H1 (cell line): ENCODE results near the gene YWHAB. TPM values are rescaled to one million over a fixed set of nuclear protein-coding genes. Genes with fewer than 3 reads are reported as not detected.

ENCODE experiments used
- CTCF ChIA-PET: fragments of 300-600 bp; sonication (Branson Sonifier 250); formaldehyde crosslinking; loops from one replicate; lab custom pipeline; 2021; ENCODE audit not compliant: partially characterized antibody; lab: Charles Lee
- POLR2A ChIA-PET: fragments of 300-600 bp; sonication (Branson Sonifier 250); formaldehyde crosslinking; loops from one replicate; lab custom pipeline; 2021; ENCODE audit warnings: inconsistent platforms; ENCODE audit not compliant: partially characterized antibody; lab: Charles Lee
- DNase-seq, 2 experiments: peaks; one replicate each; pipeline versions ENCODE4 v3.0.0 to v3.0.0-alpha.2; 2010 to 2022; ENCODE audit warnings: low spot score in 2 of 2, low read depth in 1 of 2, mixed read lengths in 1 of 2
- FAIRE-seq: peaks from 2 replicates; lab custom pipeline; 2011; peaks lifted over from hg19 to GRCh38; lab: Jason Lieb, UNC
- H2AFZ ChIP-seq: 2 replicates; pipeline ENCODE4 v1.8.1; 2012; ENCODE audit warnings: low read length, inconsistent platforms
- H2AK5ac ChIP-seq: 2 replicates; pipeline ENCODE4 v1.6.1; 2013; ENCODE audit warnings: low read depth, low read length
- H2BK120ac ChIP-seq: replicated peaks from 2 replicates; pipeline ENCODE3; 2013; ENCODE audit warnings: low read depth, low read length, inconsistent platforms
- H2BK12ac ChIP-seq: 2 replicates; pipeline ENCODE4 v1.6.1; 2013; ENCODE audit warnings: low read depth, low read length
- H2BK15ac ChIP-seq: 2 replicates; pipeline ENCODE4 v1.6.1; 2013; ENCODE audit warnings: low read length
- H2BK20ac ChIP-seq: 2 replicates; pipeline ENCODE4 v1.6.1; 2013; ENCODE audit warnings: low read length
- H2BK5ac ChIP-seq: 2 replicates; pipeline ENCODE4 v1.6.1; 2013; ENCODE audit warnings: low read depth, low read length
- H3K14ac ChIP-seq: 2 replicates; pipeline ENCODE4 v1.6.1; 2013; ENCODE audit warnings: inconsistent platforms; ENCODE audit not compliant: insufficient read length
- H3K18ac ChIP-seq: 2 replicates; pipeline ENCODE4 v1.6.1; 2013; ENCODE audit warnings: low read length; ENCODE audit errors: extremely low read depth
- H3K23ac ChIP-seq: 2 replicates; pipeline ENCODE4 v1.6.1; 2013; ENCODE audit warnings: inconsistent platforms; ENCODE audit not compliant: insufficient read length
- H3K23me2 ChIP-seq: 2 replicates; pipeline ENCODE4 v1.6.1; 2013; ENCODE audit warnings: low read depth, low read length
- H3K27ac ChIP-seq: 2 replicates; pipeline ENCODE4 v1.6.1; 2011; ENCODE audit warnings: low read depth, low read length, inconsistent platforms
- H3K27me3 ChIP-seq, 4 experiments: replicated peaks in 1 of 4; 1 replicate in 1 of 4; 2 replicates in 3 of 4; pipeline versions ENCODE4 v1.6.1 to v1.8.1; 2011 to 2013; ENCODE audit warnings: low read length in 3 of 4, mild to moderate bottlenecking in 3 of 4, inconsistent platforms in 2 of 4, mixed read lengths in 2 of 4, moderate library complexity in 1 of 4; ENCODE audit not compliant: control insufficient read depth in 3 of 4, insufficient read depth in 3 of 4; ENCODE audit errors: extremely low read depth in 1 of 4
- H3K36me3 ChIP-seq, 4 experiments: 2 replicates each; pipeline versions ENCODE4 v1.6.1 to v1.8.1; 2011 to 2013; ENCODE audit warnings: mild to moderate bottlenecking in 4 of 4, low read length in 3 of 4, moderate library complexity in 2 of 4, control low read depth in 1 of 4, inconsistent platforms in 1 of 4; ENCODE audit not compliant: insufficient read depth in 4 of 4, control insufficient read depth in 2 of 4
- H3K4ac ChIP-seq: replicated peaks from 2 replicates; pipeline ENCODE3; 2013; ENCODE audit warnings: low read length, low read depth, mixed read lengths, inconsistent platforms; ENCODE audit not compliant: insufficient read length
- H3K4me1 ChIP-seq, 4 experiments: replicated peaks in 1 of 4; 1 replicate in 1 of 4; 2 replicates in 3 of 4; pipeline versions ENCODE4 v1.6.1 to v1.8.1; 2011 to 2013; ENCODE audit warnings: low read length in 3 of 4, inconsistent platforms in 2 of 4, mixed read lengths in 1 of 4; ENCODE audit not compliant: insufficient read depth in 4 of 4, control insufficient read depth in 3 of 4
- H3K4me2 ChIP-seq, 2 experiments: 2 replicates each; pipeline versions ENCODE4 v1.6.1 to v1.8.1; 2011 to 2013; ENCODE audit warnings: low read depth in 2 of 2, low read length in 2 of 2, control low read depth in 1 of 2, inconsistent platforms in 1 of 2, mild to moderate bottlenecking in 1 of 2; ENCODE audit not compliant: insufficient read depth in 1 of 2
- H3K4me3 ChIP-seq, 4 experiments: fragments of 200-600, 300-600 bp in 1 of 4; sonication (generic), shearing (Covaris generic), sonication (Bioruptor Twin) in 1 of 4; 2 replicates each; pipeline versions ENCODE4 v1.5.1 to v1.8.1; 2011 to 2016; ENCODE audit warnings: low read length in 4 of 4, low read depth in 3 of 4, control low read depth in 2 of 4, inconsistent platforms in 2 of 4, mild to moderate bottlenecking in 2 of 4, mixed read lengths in 1 of 4, moderate library complexity in 1 of 4; ENCODE audit not compliant: insufficient read depth in 2 of 4; ENCODE audit errors: extremely low read depth in 1 of 4
- H3K56ac ChIP-seq: replicated peaks from 2 replicates; pipeline ENCODE3; 2013; ENCODE audit warnings: low read depth, mild to moderate bottlenecking, mixed read lengths, low read length, inconsistent platforms; ENCODE audit not compliant: insufficient read length
- H3K79me1 ChIP-seq: 2 replicates; pipeline ENCODE4 v1.6.1; 2013; ENCODE audit warnings: low read depth, low read length, control low read depth
- H3K79me2 ChIP-seq, 2 experiments: 2 replicates each; pipeline versions ENCODE4 v1.6.1 to v1.8.1; 2012 to 2013; ENCODE audit warnings: low read length in 2 of 2, mild to moderate bottlenecking in 2 of 2, inconsistent platforms in 1 of 2; ENCODE audit not compliant: insufficient read depth in 2 of 2, control insufficient read depth in 1 of 2
- H3K9ac ChIP-seq, 4 experiments: replicated peaks in 1 of 4; 1 replicate in 1 of 4; 2 replicates in 3 of 4; pipeline versions ENCODE4 v1.6.1 to v1.8.1; 2011 to 2013; ENCODE audit warnings: low read depth in 3 of 4, low read length in 3 of 4, control low read depth in 2 of 4, mild to moderate bottlenecking in 2 of 4, moderate library complexity in 2 of 4, inconsistent platforms in 1 of 4; ENCODE audit errors: extremely low read depth in 1 of 4
- H3K9me3 ChIP-seq, 2 experiments: 2 replicates each; pipeline versions ENCODE4 v1.6.1 to v1.8.1; 2012 to 2013; ENCODE audit warnings: mild to moderate bottlenecking in 2 of 2, moderate library complexity in 2 of 2, control low read depth in 1 of 2, inconsistent platforms in 1 of 2, low read depth in 1 of 2, low read length in 1 of 2, mixed read lengths in 1 of 2; ENCODE audit not compliant: insufficient read depth in 2 of 2
- H4K20me1 ChIP-seq, 2 experiments: replicated peaks in 1 of 2; 2 replicates each; pipeline versions ENCODE3 to v1.8.1; 2011 to 2013; ENCODE audit warnings: inconsistent platforms in 2 of 2, low read length in 2 of 2, mild to moderate bottlenecking in 1 of 2; ENCODE audit not compliant: insufficient read depth in 2 of 2, control insufficient read depth in 1 of 2
- H4K5ac ChIP-seq: 2 replicates; pipeline ENCODE4 v1.6.1; 2013; ENCODE audit warnings: low read length, low read depth, mixed read lengths, inconsistent platforms; ENCODE audit not compliant: insufficient read length
- H4K8ac ChIP-seq: 2 replicates; pipeline ENCODE4 v1.8.0; 2013; ENCODE audit warnings: mild to moderate bottlenecking, moderate library complexity, low read length, inconsistent platforms; ENCODE audit not compliant: insufficient read depth; ENCODE audit errors: extremely low read depth
- H4K91ac ChIP-seq: replicated peaks from 2 replicates; pipeline ENCODE3; 2013; ENCODE audit warnings: low read length, mixed read lengths, inconsistent platforms; ENCODE audit not compliant: insufficient read length
- BRCA1 ChIP-seq: IDR thresholded peaks from 2 replicates; pipeline ENCODE4 v1.6.1; 2012; ENCODE audit warnings: low read depth, low read length, improper control_type of control experiment
- FOSL1 ChIP-seq: IDR thresholded peaks from 2 replicates; pipeline ENCODE4 v1.6.1; 2011; ENCODE audit warnings: mild to moderate bottlenecking, low read depth, low read length, moderate library complexity; ENCODE audit not compliant: insufficient read depth
- HDAC2 ChIP-seq, 2 experiments: fragments of 300-600 bp in 1 of 2; sonication (generic) in 1 of 2; IDR thresholded peaks; 2 replicates each; pipeline ENCODE4 v1.6.1; 2011 to 2012; ENCODE audit warnings: low read depth in 2 of 2, low read length in 2 of 2, mild to moderate bottlenecking in 2 of 2, moderate library complexity in 2 of 2, borderline replicate concordance in 1 of 2, inconsistent platforms in 1 of 2
- HDAC6 ChIP-seq: IDR thresholded peaks from one replicate; pipeline ENCODE4 v1.7.1; 2012; ENCODE audit warnings: low read depth, mild to moderate bottlenecking, inconsistent platforms, low read length, moderate library complexity
- NRF1 ChIP-seq: IDR thresholded peaks from 2 replicates; pipeline ENCODE4 v1.6.1; 2011; ENCODE audit warnings: mild to moderate bottlenecking, low read depth, low read length, improper control_type of control experiment
- PHF8 ChIP-seq: fragments of 200-600 bp; sonication (generic); conservative IDR thresholded peaks from 2 replicates; pipeline ENCODE4 v1.7.1; 2012; ENCODE audit warnings: low read depth, mild to moderate bottlenecking, inconsistent platforms, low read length, moderate library complexity
- POLR2A ChIP-seq, 2 experiments: IDR thresholded peaks; 1 replicate in 1 of 2; 2 replicates in 1 of 2; pipeline ENCODE4 v1.6.1; 2011; ENCODE audit warnings: low read depth in 2 of 2, low read length in 2 of 2, mild to moderate bottlenecking in 2 of 2; ENCODE audit errors: control extremely low read depth in 1 of 2
- POLR2AphosphoS5 ChIP-seq: IDR thresholded peaks from 2 replicates; pipeline ENCODE4 v1.6.1; 2011; ENCODE audit warnings: low read depth, low read length
- RFX5 ChIP-seq: IDR thresholded peaks from 2 replicates; pipeline ENCODE4 v1.6.1; 2011; ENCODE audit warnings: low read depth, low read length, improper control_type of control experiment, borderline replicate concordance
- SAP30 ChIP-seq: fragments of 300-600 bp; sonication (generic); IDR thresholded peaks from 2 replicates; pipeline ENCODE4 v1.7.1; 2012; ENCODE audit warnings: low read length, moderate library complexity, mild to moderate bottlenecking, inconsistent platforms; ENCODE audit not compliant: insufficient read depth, insufficient replicate concordance
- SP4 ChIP-seq: IDR thresholded peaks from 2 replicates; pipeline ENCODE4 v1.6.1; 2012; ENCODE audit warnings: low read length, inconsistent platforms
- TAF1 ChIP-seq: IDR thresholded peaks from 2 replicates; pipeline ENCODE4 v1.6.1; 2011; ENCODE audit warnings: mild to moderate bottlenecking, low read depth, low read length
- TBP ChIP-seq: IDR thresholded peaks from 2 replicates; pipeline ENCODE4 v1.6.1; 2011; ENCODE audit warnings: low read depth, low read length, improper control_type of control experiment
- WGBS, 2 experiments: shearing (Covaris generic) in 1 of 2; methylation state at CpG; one replicate each; pipeline versions ENCODE4 v1.1.6 to v1.1.7; 2013 to 2015; ENCODE audit warnings: low lambda C conversion rate in 2 of 2, mixed read lengths in 2 of 2, inconsistent platforms in 1 of 2, low coverage in 1 of 2, missing lambda C conversion rate in 1 of 2; ENCODE audit not compliant: insufficient replicate concordance in 2 of 2, insufficient coverage in 1 of 2, insufficient read length in 1 of 2; ENCODE audit errors: extremely low coverage in 1 of 2, missing lambda C conversion rate in 1 of 2; 5-methylcytosine and 5-hydroxymethylcytosine counted together
- polyA plus RNA-seq, 7 experiments: library from polyadenylated mRNA; depleted of rRNA in 3 of 7; stranded (reverse) in 5 of 7; unstranded in 2 of 7; fragments of >200 nt in 5 of 7; fragments of 200-250 nt in 2 of 7; gene quantifications; 1 replicate in 5 of 7; 2 replicates in 1 of 7; 4 replicates in 1 of 7; pipeline versions ENCODE4 v1.2.1 to v1.2.3, GENCODE V29; 2011 to 2013; ENCODE audit warnings: missing spikeins in 2 of 7, mixed read lengths in 2 of 7
- total RNA-seq: library from RNA; stranded (reverse); fragmentation: NEBNext Ultra II Directional; extraction: Animal tissue kit (Norgen Biotek cat#: 25700); gene quantifications from 2 replicates; pipeline ENCODE4 v1.2.1, GENCODE V29; 2021
- TF ChIP-seq, protein P1 (sequence below): IDR thresholded peaks from 2 replicates; pipeline ENCODE4 v1.6.1; 2011; ENCODE audit warnings: low read depth, mild to moderate bottlenecking, low read length; ENCODE audit not compliant: insufficient read depth

Gene YWHAB
- total and polyA plus RNA-seq, 2 of the 8 experiments (the other 6 are each of a cell fraction or from before 2014, with no cell fraction given): 72.9 to 256 TPM

- H3K79me2 ChIP-seq: no peaks in the 10 kb centered on the region
- no peak overlapping the region for H2BK15ac ChIP-seq
- H3K14ac ChIP-seq: no peak overlapping the region
- H3K23ac ChIP-seq: no peak overlapping the region
- no peaks in the 10 kb centered on the region for H3K4me1 ChIP-seq
- peaks cover 19 to 51% (median 45%) of the 10 kb centered on the region in 4 experiments for H3K36me3 ChIP-seq
- no peak overlapping the region for H3K4ac ChIP-seq
- H3K18ac ChIP-seq: no peak overlapping the region
- H2BK120ac ChIP-seq: no peak overlapping the region
- no peak overlapping the region for H3K9ac ChIP-seq
- CTCF ChIA-PET: interaction anchor here (0.5 to 1.4 kb wide), 3 partner anchors 14 to 424 kb away, joined by 3 to 5 read pairs (median 4); no protein-coding TSS in a partner anchor
- no peak for FAIRE-seq
- H2AFZ ChIP-seq: no peak overlapping the region
- H2BK20ac ChIP-seq: no peak overlapping the region
- H2AK5ac ChIP-seq: no peak overlapping the region
- peaks cover 5 to 9% of the 10 kb centered on the region in 2 experiments for H4K20me1 ChIP-seq
- H2BK5ac ChIP-seq: no peak overlapping the region
- peaks cover 2% of the 10 kb centered on the region; the same call in 1 of the 2 replicates for H3K79me1 ChIP-seq
- WGBS, 2 experiments: 92% methylated on average over 9 of the region's 9 CpGs; no CpG with 5 or more reads in 1 of the 2 experiments
- no peak overlapping the region for H4K8ac ChIP-seq
- no peak overlapping the region for H3K4me3 ChIP-seq
- no peaks in the 10 kb centered on the region for H3K27me3 ChIP-seq
- POLR2A ChIA-PET: interaction anchor here (1.2 to 4.9 kb wide), 3 partner anchors 8 to 14 kb away, joined by 5 to 33 read pairs (median 12); no protein-coding TSS in a partner anchor
- no peak overlapping the region for H3K56ac ChIP-seq
- no peaks in the 10 kb centered on the region for H3K23me2 ChIP-seq
- DNase-seq: no peak
- H3K27ac ChIP-seq: no peak overlapping the region
- H3K4me2 ChIP-seq: no peak overlapping the region
- no peak overlapping the region for H4K91ac ChIP-seq
- H3K9me3 ChIP-seq: no peaks in the 10 kb centered on the region
- no peak overlapping the region for H2BK12ac ChIP-seq
- no peak overlapping the region for H4K5ac ChIP-seq
- TF ChIP-seq NRF1: no peak
- TF ChIP-seq, protein P1, sequence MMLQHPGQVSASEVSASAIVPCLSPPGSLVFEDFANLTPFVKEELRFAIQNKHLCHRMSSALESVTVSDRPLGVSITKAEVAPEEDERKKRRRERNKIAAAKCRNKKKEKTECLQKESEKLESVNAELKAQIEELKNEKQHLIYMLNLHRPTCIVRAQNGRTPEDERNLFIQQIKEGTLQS: no peak
- TF ChIP-seq TAF1: no peak
- TF ChIP-seq TBP: no peak
- no peak for TF ChIP-seq POLR2AphosphoS5
- TF ChIP-seq HDAC6: no peak
- no peak for TF ChIP-seq HDAC2 (IDR thresholded peaks at IDR 0.05; ENCODE audit: borderline replicate concordance in 1 of 2, low read depth in 2 of 2, low read length in 2 of 2)
- no peak for TF ChIP-seq PHF8
- no peak for TF ChIP-seq FOSL1
- TF ChIP-seq POLR2A (IDR thresholded peaks at IDR 0.05; ENCODE audit: control extremely low read depth in 1 of 2, low read depth in 2 of 2, low read length in 2 of 2): no peak
- no peak for TF ChIP-seq SP4
- TF ChIP-seq SAP30: no peak
- TF ChIP-seq BRCA1: no peak
- TF ChIP-seq RFX5: no peak
Measured at GRCh38 chr20:44938637-44939036, 53.1 kb downstream of the YWHAB start.
